HG02763 (cell line): ENCODE results near the gene USP53.
"Not testable (repeated sequence)": the region's sequence is repeated elsewhere in the genome, so short reads cannot be mapped to it uniquely, and the experiment has no call there.

Source experiments
- ATAC-seq: cut with Tn5 transposase; IDR thresholded peaks from one replicate; pipeline ENCODE4 v1.9.1; 2021; ENCODE audit warnings: mild to moderate bottlenecking, moderate library complexity; ENCODE audit not compliant: unreplicated experiment

USP53 gene

DNA sequence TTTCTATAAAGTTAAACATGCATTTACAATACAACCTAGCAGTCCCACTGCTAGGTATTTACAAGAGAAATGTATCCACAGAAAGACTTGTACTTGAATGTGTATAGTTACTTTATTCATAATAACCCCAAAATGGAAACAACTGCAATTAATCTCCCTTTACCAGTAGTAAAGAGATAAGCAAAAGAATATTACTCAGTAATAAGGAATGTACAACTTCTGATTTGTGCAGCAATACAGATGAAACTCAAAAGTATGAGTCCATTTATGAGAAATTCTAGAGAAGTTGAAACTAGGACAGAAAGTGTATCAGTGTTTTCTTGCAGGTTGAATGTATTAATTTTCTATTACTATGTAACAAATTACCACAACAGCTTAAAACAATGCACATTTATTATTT lies 15.2 kb downstream of the USP53 start:
- ATAC-seq, result no peak

DNA sequence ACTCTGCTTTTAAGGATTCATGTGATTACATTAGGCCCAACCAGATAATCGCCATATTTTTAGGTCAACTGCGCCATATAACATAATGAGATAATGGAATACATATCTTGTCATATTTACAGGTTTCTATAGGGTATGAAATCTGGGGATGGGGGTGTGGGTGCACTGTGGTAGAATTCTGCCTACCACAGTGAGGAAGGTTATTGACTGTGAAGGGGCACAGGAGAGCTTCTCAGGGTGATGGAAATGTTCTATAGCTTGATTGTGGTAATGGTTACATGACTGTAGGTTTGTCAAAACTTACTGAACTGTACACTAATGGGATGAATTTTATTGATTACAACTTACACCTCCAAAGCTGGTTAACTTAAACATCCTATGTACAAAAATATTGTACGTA lies 15.9 kb downstream of the USP53 start:
- ATAC-seq, result no peak

DNA sequence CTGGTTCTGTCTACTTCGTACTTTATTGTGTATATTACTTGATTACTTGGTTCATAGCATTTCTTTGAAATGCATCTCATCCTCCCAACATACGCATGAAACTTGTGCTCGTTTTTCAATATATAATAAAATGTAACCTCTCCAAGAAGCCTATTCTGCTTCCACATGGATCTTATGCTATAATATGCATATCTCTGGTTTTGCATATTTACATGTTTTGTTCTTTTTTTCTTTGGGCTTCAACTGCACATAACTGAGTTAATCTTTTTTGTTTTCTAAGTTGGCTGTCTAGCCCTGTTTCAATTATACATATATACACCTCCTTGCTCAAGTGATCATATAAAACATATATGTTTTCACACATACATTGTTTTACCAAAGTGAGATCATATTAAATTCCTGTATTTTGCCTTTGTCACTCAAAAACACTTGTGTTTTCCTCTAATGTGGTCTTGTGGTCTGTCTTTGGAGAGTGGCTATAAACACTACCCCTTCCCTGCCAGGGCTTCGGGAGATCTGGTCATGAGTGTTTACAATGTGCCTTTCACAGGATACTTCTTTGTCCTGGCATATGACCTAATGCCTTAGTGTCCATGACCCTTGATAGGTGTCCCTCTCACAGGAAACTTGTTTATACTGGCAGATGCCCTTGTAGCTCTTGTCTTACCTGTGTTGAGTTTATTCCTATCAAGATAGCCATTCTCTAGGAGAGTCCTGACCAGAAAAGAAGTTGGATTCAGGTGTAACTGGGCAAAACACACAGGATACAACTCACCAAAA lies 17.6 kb downstream of the USP53 start:
- ATAC-seq, result no peak

DNA sequence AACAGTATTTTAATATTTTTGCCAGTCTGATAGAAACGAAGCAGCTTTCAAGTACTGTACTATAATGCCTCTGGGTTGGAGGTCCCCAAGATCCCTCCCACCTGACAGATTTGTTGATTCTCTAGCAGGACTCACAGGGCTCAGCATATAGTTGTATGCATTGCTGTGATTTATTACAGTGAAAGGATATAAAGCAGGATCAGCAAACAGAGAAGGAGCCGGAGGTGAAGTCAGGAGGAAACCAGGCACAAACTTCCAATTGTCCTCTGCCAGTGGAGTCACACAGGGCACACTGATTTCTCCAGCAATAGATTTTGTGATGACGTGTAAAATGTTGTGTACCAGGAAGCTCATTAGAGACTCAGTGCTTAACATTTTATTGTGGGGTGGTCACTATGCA lies 19.0 kb downstream of the USP53 start:
- no peak for ATAC-seq

DNA sequence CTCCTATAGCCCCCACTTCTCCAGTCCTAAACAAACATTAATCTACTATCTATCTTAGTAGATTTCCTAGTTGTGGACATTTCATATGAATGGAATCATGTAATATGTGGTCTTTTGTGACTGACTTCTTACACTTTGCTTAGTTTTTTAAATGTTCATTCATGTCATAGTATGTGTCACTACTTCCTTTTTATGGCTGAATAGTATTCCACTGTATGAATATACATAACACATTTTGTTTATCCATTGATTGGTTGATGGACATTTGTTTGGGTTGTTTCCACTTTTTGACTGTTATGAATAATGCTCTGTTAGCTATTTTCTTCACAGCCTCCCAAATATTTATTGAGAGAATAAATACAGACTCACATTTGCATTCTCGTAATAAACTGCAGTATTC lies 19.8 kb downstream of the USP53 start:
- no peak for ATAC-seq

DNA sequence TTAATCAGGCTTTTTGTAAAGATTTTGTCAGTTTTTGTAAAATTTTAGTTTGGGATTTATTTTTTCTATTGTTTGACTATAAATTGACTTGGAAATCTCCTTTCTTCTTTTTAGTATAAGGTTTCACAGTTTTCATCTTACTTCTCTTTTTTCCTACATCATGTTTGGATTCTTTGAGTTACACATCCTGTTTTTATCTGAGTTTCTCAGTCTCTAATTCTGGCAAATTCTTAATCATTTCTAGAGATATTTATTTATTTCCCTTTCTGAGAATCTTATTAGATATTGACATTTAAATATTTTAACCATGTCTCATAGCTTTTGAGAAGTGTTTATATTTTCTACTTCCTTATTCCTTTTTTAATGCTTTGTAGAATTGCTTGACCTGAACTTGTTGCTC lies 20.7 kb downstream of the USP53 start:
- no peak for ATAC-seq

DNA sequence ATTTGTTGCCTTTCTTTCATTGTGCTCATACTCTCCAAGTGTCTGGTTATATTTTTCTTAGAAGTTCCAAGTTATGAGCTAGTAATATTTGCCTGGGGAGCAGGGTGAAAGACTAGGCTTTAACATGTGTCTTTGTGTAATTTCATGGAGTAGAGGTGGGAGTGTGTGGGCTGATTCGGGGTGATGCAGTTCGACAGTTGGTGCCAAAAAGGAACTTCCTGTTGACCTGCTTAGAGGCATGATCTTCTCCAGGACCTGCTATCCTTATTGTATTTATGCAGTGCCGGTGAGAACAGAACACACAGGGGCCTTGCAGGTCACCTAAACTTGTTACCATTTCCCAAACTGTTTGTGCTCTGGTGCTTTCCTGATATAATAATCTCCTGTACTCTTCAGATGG lies 21.2 kb downstream of the USP53 start:
- no peak for ATAC-seq

DNA sequence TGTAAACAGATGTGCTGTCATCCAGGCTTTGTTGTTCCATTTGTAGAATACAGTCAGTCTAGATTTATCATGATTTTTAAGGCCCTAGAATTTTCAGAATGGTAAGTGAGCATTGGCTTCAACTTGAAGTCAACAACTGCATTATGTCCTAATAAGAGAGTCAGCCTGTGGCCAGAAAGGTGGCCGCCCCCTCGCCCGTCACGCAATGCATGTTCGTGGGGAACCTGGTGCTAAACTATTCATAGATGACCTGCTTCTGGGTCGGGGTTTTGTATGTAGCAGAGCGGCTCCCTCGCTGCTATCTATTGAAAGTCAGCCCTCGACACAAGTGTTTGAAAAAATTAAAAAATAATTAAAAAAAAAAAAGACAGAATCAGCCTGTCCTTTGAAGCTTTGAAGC lies 24.7 kb downstream of the USP53 start:
- ATAC-seq, result no peak

DNA sequence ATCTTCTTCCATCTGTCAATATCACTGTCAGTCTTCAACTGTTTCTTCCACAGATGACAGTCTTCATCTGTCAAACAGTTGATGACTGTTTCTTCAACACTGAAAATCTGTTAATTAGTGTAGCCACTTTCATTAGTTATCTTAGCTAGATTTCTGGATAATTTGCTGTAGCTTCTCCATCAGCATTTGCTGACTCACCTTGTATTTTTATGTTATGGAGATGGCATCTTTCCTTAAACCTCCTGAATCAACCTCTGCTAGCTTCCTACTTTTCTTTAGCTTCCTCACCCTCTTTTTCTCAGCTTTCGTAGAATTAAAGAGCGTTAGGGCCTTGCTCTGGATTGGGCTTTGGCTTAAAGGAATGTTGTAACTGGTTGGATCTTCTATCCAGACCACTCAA lies 25.1 kb downstream of the USP53 start:
- no peak for ATAC-seq

DNA sequence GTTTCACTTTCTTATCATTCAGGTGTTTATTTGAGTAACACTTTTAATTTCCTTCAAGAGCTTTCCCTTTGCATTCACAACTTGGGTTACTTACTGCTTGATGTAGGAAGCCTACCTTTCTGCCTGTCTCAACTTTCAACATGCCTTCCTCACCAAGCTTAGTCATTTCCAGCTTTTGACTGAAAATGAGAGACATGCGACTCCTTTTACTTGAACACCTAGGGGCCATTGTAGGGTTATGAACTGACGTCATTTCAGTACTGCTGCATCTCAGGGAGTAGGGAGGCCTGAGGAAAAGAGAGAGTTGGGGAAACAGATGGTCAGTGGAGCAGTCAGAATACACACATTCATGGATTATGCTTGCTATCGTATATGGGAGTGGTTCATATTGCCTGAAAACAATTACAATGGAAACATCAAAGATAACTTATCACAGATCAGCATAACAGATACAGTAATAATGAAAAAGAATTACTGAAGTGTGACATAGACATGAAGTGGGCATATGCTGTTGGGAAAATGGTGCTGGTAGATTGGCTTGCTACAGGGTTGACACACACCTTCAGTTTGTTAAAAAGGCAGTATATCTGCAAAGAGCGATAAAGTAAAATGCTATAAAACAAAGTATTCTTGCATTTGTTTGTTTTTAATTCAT lies 25.7 kb downstream of the USP53 start:
- peak; percentile 98 for ATAC-seq

DNA sequence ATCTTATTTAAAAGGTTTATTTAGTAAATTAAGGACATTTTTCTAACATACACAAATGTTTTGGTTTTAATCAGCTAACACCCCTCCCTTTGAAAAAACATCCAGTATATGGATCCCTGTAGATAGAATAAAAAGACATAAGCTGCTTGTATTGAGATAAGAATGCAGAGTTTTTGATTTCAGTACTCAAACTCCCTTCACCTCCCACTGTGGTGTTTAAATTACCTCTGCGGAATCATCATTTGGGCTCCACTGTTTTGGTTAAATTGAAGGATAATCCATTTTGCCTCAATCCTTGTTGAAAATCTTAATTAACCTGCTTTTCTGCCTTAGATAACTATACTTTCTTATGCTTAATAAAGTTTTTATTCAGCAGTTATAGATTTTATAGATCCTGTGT lies 27.6 kb downstream of the USP53 start:
- no peak for ATAC-seq

DNA sequence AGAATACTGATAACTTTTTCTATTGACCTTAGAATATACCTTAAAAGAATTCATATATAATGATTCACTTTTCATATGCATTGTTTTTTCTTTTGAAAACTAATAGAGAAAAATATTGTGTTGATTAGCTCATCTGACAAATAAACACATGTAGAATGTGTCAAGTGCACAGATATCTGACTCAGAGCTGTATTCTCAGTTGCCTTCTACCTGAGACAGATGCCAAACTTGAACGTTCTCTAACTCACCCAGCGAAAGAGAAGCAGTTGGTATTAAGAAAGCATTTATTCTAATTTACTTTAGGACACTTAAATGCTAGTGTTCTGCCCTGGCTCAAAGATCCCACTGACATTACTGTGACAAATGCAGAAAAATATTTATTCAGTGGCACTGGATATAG lies 28.1 kb downstream of the USP53 start:
- ATAC-seq, result no peak

DNA sequence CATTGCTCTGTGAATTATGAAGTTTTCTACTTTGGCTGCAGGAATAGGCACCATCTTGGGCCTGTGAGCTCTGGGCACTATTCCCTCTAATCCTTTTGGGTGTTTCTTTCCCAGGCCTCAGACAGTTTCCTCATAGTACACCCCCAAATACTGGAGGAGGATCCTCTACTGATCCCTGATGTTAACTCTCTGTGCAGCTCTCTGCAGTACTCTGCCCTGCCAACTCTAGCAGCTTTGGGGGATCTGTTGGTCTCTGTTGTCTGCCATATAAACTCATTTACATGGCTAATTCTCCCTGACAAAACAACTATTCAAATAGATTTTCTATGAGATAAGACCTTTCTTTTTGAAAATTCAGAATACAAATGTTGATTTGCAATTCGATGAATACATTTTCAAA lies 29.9 kb downstream of the USP53 start:
- ATAC-seq, result no peak

DNA sequence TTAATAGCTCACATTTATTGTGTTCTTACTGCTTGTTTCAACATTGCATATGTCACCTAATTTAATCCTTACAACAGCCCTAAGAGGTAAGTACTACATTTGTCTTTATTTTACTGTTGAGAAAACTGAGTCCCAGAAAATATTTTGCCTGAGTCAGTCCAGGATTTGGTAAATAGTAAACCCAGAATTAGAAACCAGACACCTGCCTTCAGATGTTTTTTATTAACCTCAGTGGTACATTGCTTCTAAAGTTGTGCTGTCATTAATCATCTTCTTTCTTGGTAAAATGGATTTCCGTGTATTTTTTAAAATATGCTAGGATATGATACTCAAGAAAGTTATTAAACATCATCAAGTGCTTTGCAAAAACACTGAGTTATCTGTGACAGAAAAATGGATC lies 31.4 kb downstream of the USP53 start:
- no peak for ATAC-seq

DNA sequence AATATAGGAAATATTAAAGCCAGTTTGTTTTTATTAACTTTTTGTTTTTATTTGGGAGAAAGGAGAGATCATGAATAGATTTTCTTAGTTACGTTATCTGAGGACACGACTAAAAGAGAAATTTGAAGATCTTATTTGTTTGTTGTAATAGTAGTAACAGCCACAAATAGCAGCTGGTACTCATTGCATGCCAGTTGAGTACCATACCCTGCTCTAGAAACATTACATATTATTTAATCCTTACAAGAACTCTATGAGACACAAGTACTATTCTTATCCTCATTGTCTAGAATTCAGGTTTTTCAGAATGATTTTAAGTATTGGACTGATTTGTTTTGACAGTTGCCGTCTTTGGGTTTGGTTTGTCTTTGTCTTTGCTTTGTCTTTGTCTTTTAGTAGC lies 31.8 kb downstream of the USP53 start:
- ATAC-seq, result no peak

DNA sequence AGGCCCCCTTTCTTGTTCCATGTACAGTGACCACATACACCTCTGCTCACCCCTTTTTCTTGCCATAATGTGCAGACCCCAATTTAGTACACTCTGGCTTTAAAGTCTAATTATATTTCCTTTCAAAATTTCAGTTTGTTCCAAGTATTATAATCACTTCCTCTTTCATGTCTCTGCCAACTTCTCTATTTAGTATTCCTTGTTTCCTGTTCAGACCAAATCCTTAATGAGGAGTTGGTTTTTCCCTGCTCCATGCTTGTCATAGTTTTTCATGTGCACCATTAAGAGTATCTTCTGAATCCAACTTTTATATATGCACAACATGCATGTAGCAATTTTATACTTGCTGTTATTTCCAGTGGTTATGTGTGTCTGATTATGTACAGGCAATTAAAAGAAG lies 32.3 kb downstream of the USP53 start:
- ATAC-seq, result no peak

DNA sequence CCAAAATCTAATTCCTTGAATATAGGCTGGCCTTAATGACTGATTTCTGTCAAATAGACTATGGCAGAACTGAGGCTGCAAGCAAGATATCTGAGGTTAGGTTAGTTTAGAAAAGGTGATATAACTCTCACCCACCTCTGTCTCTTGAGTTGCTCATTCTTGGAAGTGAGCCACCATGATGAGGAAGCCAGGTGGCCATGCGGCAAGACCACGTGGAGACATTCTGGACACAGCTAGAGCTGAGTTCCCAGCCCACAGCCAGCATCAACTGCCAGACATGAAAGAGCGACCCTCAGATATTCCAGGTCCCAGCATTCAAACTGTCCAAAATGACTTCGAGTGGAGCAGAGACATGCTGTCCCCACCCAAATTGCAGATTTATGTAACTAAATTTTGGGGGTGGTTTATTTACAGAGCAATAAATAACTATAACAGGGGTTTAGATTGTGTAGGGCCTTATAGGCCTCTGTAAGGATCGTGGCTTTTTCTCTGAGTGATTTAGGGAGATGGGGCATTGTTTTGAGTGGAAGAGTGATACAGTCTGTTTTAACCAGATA lies 33.7 kb downstream of the USP53 start:
- no peak for ATAC-seq

DNA sequence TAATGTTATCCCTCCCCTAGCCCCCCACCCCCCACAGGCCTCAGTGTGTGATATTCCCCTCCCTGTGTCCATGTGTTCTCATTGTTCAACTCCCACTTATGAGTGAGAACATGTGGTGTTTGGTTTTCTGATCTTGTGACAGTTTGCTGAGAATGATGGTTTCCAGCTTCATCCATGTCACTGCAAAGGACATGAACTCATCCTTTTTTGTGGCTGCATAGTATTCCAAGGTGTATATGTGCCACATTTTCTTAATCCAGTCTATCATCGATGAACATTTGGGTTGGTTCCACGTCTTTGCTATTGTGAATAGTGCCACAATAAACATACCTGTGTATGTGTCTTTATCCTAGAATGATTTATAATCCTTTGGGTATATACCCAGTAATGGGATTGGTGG lies 38.5 kb downstream of the USP53 start:
- not testable (repeated sequence) for ATAC-seq

DNA sequence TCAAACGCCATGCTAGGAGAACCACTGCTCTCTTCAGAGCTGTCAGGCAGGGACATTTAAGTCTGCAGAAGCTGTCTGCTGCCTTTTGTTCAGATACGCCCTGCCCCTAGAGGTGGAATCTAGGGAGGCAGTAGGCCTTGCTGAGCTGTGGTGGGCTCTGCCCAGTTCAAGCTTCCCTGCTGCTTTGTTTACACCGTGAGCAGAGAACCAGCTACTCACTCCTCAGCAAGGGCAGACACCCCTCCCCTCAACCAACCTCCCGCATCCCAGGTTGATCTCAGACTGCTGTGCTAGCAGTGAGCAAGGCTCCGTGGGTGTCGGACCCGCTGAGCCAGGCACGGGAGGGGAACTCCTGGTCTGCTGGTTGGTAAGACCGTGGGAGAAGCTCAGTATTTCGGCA lies 42.7 kb downstream of the USP53 start:
- not testable (repeated sequence) for ATAC-seq

DNA sequence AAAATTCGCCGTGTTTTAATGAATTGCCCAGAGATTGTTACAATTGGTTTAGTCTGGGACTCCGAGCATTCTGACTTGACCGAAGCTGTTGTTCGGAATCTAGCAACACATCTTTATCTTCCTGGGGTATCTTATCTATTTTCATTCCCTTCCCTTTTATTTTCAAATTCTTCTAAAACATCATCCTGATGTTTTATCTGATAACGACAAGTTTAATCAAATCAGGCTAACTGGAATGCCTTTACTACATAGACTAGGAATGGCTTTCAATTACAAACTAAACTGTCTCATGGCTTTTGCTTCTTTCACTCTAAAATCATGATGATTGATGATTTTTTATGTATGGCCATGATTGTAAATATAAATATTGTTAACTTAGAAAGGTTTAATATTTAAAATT lies 48.0 kb downstream of the USP53 start:
- ATAC-seq, result no peak

DNA sequence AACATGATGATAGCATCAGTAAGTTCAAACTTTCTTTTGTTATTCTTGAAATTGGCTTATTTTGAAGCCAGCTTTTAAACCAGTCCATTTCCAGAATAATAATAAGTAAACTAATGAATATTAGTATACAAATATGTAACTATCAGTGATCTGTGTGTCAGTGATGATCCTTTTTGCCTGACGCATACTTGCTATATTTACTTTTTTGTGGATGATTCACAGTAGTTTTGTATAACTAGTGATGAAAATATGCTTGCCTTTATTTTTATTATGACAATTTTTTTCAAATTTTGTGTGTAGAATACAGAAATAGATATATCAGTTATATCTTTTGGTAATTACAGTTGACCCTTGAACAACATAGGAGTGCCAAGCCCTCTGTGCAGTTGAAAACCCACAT lies 49.5 kb downstream of the USP53 start:
- ATAC-seq, result no peak

DNA sequence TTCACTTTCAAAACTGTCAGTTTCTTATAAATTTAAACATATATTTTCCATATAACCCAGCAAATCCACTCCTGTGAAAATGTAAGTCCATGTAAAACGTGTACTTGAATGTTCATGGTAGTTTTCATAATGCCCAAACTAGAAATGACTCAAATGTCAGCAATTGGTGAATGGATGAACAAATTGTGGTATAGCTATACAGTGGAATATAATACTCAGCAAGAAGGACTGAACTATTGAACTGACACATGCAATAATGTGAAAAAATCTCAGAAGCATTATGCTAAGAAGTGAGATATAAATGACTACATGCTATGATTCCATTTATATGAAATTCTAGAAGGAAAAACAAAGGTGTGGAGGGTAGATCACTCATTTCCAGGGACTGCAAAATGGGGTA lies 52.2 kb downstream of the USP53 start:
- no peak for ATAC-seq

DNA sequence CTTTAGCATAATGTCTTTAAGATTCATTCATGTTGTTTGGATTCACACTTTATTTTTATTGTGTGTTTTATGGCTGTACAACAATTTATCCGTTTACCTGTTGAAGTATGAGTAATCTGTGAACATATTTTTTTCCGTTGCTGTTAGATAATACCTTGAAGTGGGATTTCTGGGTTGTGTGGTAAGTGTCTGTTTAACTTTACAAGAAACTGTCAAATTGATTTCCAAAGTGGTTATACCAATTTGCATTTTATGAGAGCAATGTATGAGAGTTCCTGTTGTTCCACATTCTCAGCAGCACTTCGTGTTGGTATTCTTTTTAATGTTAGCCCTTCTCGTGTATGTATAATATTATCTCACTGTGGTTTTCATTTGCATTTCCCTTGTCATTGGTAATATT lies 53.6 kb downstream of the USP53 start:
- no peak for ATAC-seq
